NB4 (cell line): ENCODE measurements around the gene ACSF2.

Experiments used
- CTCF ChIP-seq: IDR thresholded peaks from one replicate; pipeline ENCODE4 v1.5.1; 2012; ENCODE audit warnings: low read depth, low read length
- MAX ChIP-seq: IDR thresholded peaks from 2 replicates; pipeline ENCODE4 v1.6.1; 2011; ENCODE audit warnings: low read depth, low read length
- POLR2A ChIP-seq: IDR thresholded peaks from 2 replicates; pipeline ENCODE4 v1.6.1; 2011; ENCODE audit warnings: mild to moderate bottlenecking; ENCODE audit not compliant: insufficient read length; ENCODE audit errors: extremely low read depth

- TF ChIP-seq CTCF = no peak
- TF ChIP-seq MAX = no peak
- TF ChIP-seq POLR2A = no peak
Observed at GRCh38 chr17:50499721-50500120, 73.7 kb downstream of the ACSF2 start.
